T-cell (primary cell): ENCODE data around the gene CGB3. TPM values are rescaled to one million over a fixed set of nuclear protein-coding genes. Genes with fewer than 3 reads are reported as not detected.

ENCODE experiments used
- ATAC-seq, 4 experiments: fragments of 200-7000 bp in 3 of 4; fragments of 150-1000 bp in 1 of 4; cut with Tn5 transposase; replicated peaks in 1 of 4; 1 replicate in 3 of 4; 2 replicates in 1 of 4; pipeline ENCODE4 v1.10.0; 2021; ENCODE audit warnings: moderate library complexity in 3 of 4, mild to moderate bottlenecking in 2 of 4, moderate number of reproducible peaks in 1 of 4
- CTCF ChIA-PET, 2 donors: fragments of 300-600 bp; sonication (Branson Sonifier 250); formaldehyde crosslinking; loops; one replicate each; lab custom pipeline; 2022; ENCODE audit warnings: antibody characterized with exemption in 2 of 2; lab: Charles Lee
- POLR2A ChIA-PET, 2 donors: fragments of 300-600 bp; sonication (Branson Sonifier 250); formaldehyde crosslinking; loops; one replicate each; lab custom pipeline; 2022; ENCODE audit warnings: antibody characterized with exemption in 2 of 2; lab: Charles Lee
- DNase-seq, 35 experiments: peaks; one replicate each; pipeline versions ENCODE4 v3.0.0 to v3.0.0-alpha.2; 2013 to 2023
- H3K27ac ChIP-seq: one replicate; pipeline ENCODE4 v1.5.1; 2013; ENCODE audit warnings: low read length
- H3K27me3 ChIP-seq, 2 experiments: replicated peaks in 1 of 2; 1 replicate in 1 of 2; 2 replicates in 1 of 2; pipeline versions ENCODE4 v1.6.1 to v1.7.0; 2013; ENCODE audit warnings: low read length in 1 of 2, mixed read lengths in 1 of 2; ENCODE audit not compliant: control insufficient read depth in 2 of 2, insufficient read depth in 2 of 2; ENCODE audit errors: extremely low read depth in 1 of 2
- H3K36me3 ChIP-seq, 2 donors: 1 replicate in 1 of 2; 2 replicates in 1 of 2; pipeline versions ENCODE4 v1.6.1 to v1.7.0; 2013; ENCODE audit warnings: low read length in 1 of 2; ENCODE audit not compliant: control insufficient read depth in 2 of 2, insufficient read depth in 1 of 2; ENCODE audit errors: extremely low read depth in 1 of 2
- H3K4me1 ChIP-seq, 2 experiments: 1 replicate in 1 of 2; 2 replicates in 1 of 2; pipeline versions ENCODE4 v1.6.1 to v1.7.0; 2013; ENCODE audit warnings: low read length in 2 of 2, mixed read lengths in 1 of 2; ENCODE audit not compliant: insufficient read depth in 2 of 2, control insufficient read depth in 1 of 2; ENCODE audit errors: extremely low read depth in 1 of 2
- H3K4me3 ChIP-seq, 2 donors: 1 replicate in 1 of 2; 2 replicates in 1 of 2; pipeline versions ENCODE4 v1.5.1 to v1.7.0; 2013; ENCODE audit warnings: mild to moderate bottlenecking in 2 of 2, low read length in 1 of 2, moderate library complexity in 1 of 2; ENCODE audit not compliant: control insufficient read depth in 1 of 2; ENCODE audit errors: extremely low read depth in 1 of 2
- H3K9me3 ChIP-seq: 2 replicates; pipeline ENCODE4 v1.7.0; 2013
- H3K27ac Mint-ChIP-seq, 2 donors: one replicate each; pipeline ENCODE4 v1.8.0; 2020 to 2021; ENCODE audit warnings: mild to moderate bottlenecking in 2 of 2, mixed read lengths in 2 of 2
- H3K27me3 Mint-ChIP-seq, 2 donors: one replicate each; pipeline ENCODE4 v1.8.0; 2021 to 2022; ENCODE audit warnings: mixed read lengths in 2 of 2
- H3K36me3 Mint-ChIP-seq: one replicate; pipeline ENCODE4 v1.8.0; 2021; ENCODE audit warnings: mixed read lengths
- H3K4me1 Mint-ChIP-seq, 3 donors: one replicate each; pipeline ENCODE4 v1.8.0; 2020 to 2022; ENCODE audit warnings: mixed read lengths in 3 of 3, mild to moderate bottlenecking in 1 of 3
- H3K4me3 Mint-ChIP-seq, 3 donors: one replicate each; pipeline ENCODE4 v1.8.0; 2020 to 2022; ENCODE audit warnings: mild to moderate bottlenecking in 3 of 3, mixed read lengths in 3 of 3, moderate library complexity in 3 of 3
- H3K9me3 Mint-ChIP-seq, 3 donors: one replicate each; pipeline ENCODE4 v1.8.0; 2020 to 2022; ENCODE audit warnings: mixed read lengths in 3 of 3
- WGBS: methylation state at CpG from one replicate; pipeline ENCODE4 v1.1.5; 2013; ENCODE audit warnings: missing lambda C conversion rate; ENCODE audit not compliant: insufficient coverage; 5-methylcytosine and 5-hydroxymethylcytosine counted together
- total RNA-seq, 35 experiments: library from RNA in 6 of 35; stranded (reverse) in 6 of 35; fragments of 120-200 nt in 1 of 35; gene quantifications; one replicate each; pipeline versions ENCODE4 v1.2.1 to v1.2.4 and lab custom pipeline; 2013 to 2026

Gene CGB3
- total RNA-seq, 5 donors from 2014 or later (not counting 1 experiment from before 2014, with no cell fraction given), result not detected

- Histone ChIP-seq H3K4me1 (peaks cover 7 to 22% of the 10 kb centered on the region in 2 experiments), H3K9me3 (no peaks in the 10 kb centered on the region), H3K27me3 (peaks cover 0 to 4% of the 10 kb centered on the region in 2 experiments), H3K36me3 (peaks cover 12 to 22% of the 10 kb centered on the region in 2 donors), H3K27ac (no peak overlapping the region), H3K4me3 (no peak overlapping the region)
- H3K4me1 Mint-ChIP-seq, result peaks cover 6 to 13% (median 8%) of the 10 kb centered on the region in 3 donors
- ATAC-seq (no peak), DNase-seq (no peak)
- H3K27ac Mint-ChIP-seq, result no peak overlapping the region
- ChIA-PET CTCF (interaction anchor here in 1 of 2 donors (0.9 kb wide), 1 partner anchor 21 kb away, joined by 3 read pairs; the partner anchor contains the start of genes GYS1 and RUVBL2), POLR2A (no interaction called here)
- H3K9me3 Mint-ChIP-seq, result no peaks in the 10 kb centered on the region
- 97% methylated on average over 30 of the region's 32 CpGs for WGBS
- H3K36me3 Mint-ChIP-seq, result peaks cover 3% of the 10 kb centered on the region
- H3K27me3 Mint-ChIP-seq, result peaks cover 0 to 6% of the 10 kb centered on the region in 2 donors
- no peak overlapping the region for H3K4me3 Mint-ChIP-seq
These were observed 9.8 kb downstream of the CGB3 start for GRCh38 chr19:49014123-49014869.

DNA sequence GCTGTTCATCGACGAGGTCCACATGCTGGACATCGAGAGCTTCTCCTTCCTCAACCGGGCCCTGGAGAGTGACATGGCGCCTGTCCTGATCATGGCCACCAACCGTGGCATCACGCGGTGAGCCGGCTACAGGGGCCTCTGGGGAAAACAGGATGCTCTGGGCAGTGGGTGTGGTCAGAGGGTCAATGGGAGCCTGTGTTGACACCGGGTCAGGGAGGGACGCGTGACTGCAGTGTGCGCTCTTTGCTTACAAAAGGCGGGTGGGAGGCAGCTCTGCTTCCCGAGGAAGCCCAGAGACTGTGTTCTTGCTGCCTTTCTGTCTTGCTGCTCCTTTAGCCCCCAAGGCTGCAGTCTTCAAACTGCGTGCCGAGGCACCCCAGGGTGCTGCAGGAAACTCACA is 12.9 kb downstream of the CGB3 start:
- Mint-ChIP-seq H3K27ac (no peak overlapping the region), H3K9me3 (no peaks in the 10 kb centered on the region), H3K4me1 (no peaks in the 10 kb centered on the region), H3K4me3 (no peak overlapping the region), H3K27me3 (no peaks in the 10 kb centered on the region), H3K36me3 (peaks cover 8% of the 10 kb centered on the region)
- WGBS, result 91% methylated on average over 12 of the region's 17 CpGs
- no peak for ATAC-seq
- Histone ChIP-seq H3K27ac (no peak overlapping the region), H3K36me3 (peaks cover 25 to 27% of the 10 kb centered on the region in 2 donors), H3K27me3 (no peaks in the 10 kb centered on the region), H3K9me3 (no peaks in the 10 kb centered on the region), H3K4me1 (no peaks in the 10 kb centered on the region), H3K4me3 (no peak overlapping the region)
- CTCF ChIA-PET, result no interaction called here
- POLR2A ChIA-PET, result no interaction called here
- DNase-seq, result no peak

DNA sequence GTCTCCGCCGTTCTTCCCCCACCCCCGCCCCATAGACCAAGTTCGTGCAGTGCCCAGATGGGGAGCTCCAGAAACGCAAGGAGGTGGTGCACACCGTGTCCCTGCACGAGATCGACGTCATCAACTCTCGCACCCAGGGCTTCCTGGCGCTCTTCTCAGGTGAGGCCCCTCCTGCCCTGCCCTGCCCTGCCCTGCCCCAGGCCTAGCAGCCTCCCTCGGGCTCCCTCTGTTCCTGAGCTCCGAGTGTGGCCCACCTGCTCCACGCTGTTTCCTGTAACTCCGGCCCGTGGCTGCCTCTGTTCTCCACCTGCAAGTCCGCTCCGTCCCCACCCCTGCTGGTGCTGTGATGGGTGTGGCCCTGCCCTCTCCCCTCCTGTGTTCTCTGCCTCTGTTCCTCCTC is 13.7 kb downstream of the CGB3 start:
- Mint-ChIP-seq H3K4me1 (no peaks in the 10 kb centered on the region), H3K9me3 (no peaks in the 10 kb centered on the region), H3K4me3 (no peak overlapping the region), H3K27me3 (no peaks in the 10 kb centered on the region), H3K36me3 (peaks cover 9% of the 10 kb centered on the region), H3K27ac (no peak overlapping the region)
- 94% methylated on average over 13 of the region's 18 CpGs for WGBS
- POLR2A ChIA-PET, result no interaction called here
- no peak overlapping the region for H3K27ac ChIP-seq
- H3K27me3 ChIP-seq, result no peaks in the 10 kb centered on the region
- ATAC-seq (no peak), DNase-seq (no peak)
- H3K4me1 ChIP-seq, result no peaks in the 10 kb centered on the region
- CTCF ChIA-PET, result interaction anchor here in 1 of 2 donors (0.6 to 1.0 kb wide), 2 partner anchors 17 to 132 kb away, joined by 3 to 7 read pairs; partner anchors contain the start of genes GYS1 and RUVBL2
- H3K4me3 ChIP-seq, result no peak overlapping the region
- peaks cover 26 to 30% of the 10 kb centered on the region in 2 donors for H3K36me3 ChIP-seq
- H3K9me3 ChIP-seq, result no peaks in the 10 kb centered on the region

DNA sequence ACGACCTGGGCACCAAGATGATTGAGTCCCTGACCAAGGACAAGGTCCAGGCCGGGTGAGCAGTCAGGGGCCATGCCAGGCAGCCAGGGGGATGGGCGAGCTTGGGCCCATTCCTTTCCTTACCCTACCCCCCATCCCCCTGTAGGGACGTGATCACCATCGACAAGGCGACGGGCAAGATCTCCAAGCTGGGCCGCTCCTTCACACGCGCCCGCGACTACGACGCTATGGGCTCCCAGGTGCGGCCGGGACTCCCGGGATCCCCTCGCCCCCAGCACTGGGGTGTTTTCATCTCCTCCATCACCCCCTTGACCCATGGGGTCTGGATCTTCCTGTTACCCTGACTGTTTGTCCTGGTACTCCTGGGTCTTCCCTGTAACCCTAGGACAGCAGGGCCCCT is 14.3 kb downstream of the CGB3 start:
- DNase-seq (no peak), ATAC-seq (peak in 1 of 4 experiments; percentile 11)
- no peaks in the 10 kb centered on the region for H3K27me3 ChIP-seq
- H3K27me3 Mint-ChIP-seq, result no peaks in the 10 kb centered on the region
- no peak overlapping the region for H3K27ac ChIP-seq
- H3K36me3 ChIP-seq, result peaks cover 23 to 36% of the 10 kb centered on the region in 2 donors
- no peaks in the 10 kb centered on the region for H3K4me1 ChIP-seq
- no peak overlapping the region for H3K4me3 Mint-ChIP-seq
- WGBS, result 96% methylated on average over 18 of the region's 18 CpGs
- POLR2A ChIA-PET, result no interaction called here
- H3K9me3 ChIP-seq, result no peaks in the 10 kb centered on the region
- H3K4me3 ChIP-seq, result no peak overlapping the region
- CTCF ChIA-PET, result interaction anchor here in 1 of 2 donors (1.0 kb wide), 1 partner anchor 16 kb away, joined by 3 read pairs; the partner anchor contains the start of genes GYS1 and RUVBL2
- H3K9me3 Mint-ChIP-seq, result no peaks in the 10 kb centered on the region
- H3K27ac Mint-ChIP-seq, result no peak overlapping the region
- no peaks in the 10 kb centered on the region for H3K4me1 Mint-ChIP-seq
- peaks cover 15% of the 10 kb centered on the region for H3K36me3 Mint-ChIP-seq

DNA sequence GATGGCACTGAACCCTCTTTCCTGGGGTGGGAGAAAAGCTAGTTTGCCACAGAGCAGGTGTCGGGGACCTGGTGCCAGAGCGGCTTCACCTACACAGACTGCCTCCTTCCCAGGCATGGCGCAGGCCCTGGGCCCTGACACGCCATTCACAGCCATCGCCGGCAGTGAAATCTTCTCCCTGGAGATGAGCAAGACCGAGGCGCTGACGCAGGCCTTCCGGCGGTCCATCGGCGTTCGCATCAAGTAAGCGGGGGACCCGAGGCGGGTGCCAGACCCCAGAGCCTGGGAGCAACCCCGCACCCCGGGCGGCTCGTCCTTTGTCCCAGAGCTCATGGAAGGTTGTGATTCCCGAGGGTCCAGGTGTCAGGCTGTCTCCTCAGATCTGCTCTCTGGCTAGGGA is 17.2 kb downstream of the CGB3 start:
- Histone ChIP-seq H3K36me3 (peaks cover 25 to 48% of the 10 kb centered on the region in 2 donors), H3K9me3 (no peaks in the 10 kb centered on the region), H3K27me3 (no peaks in the 10 kb centered on the region), H3K27ac (no peak overlapping the region), H3K4me1 (no peaks in the 10 kb centered on the region), H3K4me3 (no peak overlapping the region)
- peaks cover 20% of the 10 kb centered on the region for H3K36me3 Mint-ChIP-seq
- H3K27ac Mint-ChIP-seq, result no peak overlapping the region
- H3K4me3 Mint-ChIP-seq, result no peak overlapping the region
- POLR2A ChIA-PET, result no interaction called here
- H3K4me1 Mint-ChIP-seq, result no peaks in the 10 kb centered on the region
- H3K9me3 Mint-ChIP-seq, result no peaks in the 10 kb centered on the region
- 97% methylated on average over 22 of the region's 22 CpGs for WGBS
- ATAC-seq, result no peak
- H3K27me3 Mint-ChIP-seq, result no peaks in the 10 kb centered on the region
- no peak for DNase-seq
- CTCF ChIA-PET, result no interaction called here

DNA sequence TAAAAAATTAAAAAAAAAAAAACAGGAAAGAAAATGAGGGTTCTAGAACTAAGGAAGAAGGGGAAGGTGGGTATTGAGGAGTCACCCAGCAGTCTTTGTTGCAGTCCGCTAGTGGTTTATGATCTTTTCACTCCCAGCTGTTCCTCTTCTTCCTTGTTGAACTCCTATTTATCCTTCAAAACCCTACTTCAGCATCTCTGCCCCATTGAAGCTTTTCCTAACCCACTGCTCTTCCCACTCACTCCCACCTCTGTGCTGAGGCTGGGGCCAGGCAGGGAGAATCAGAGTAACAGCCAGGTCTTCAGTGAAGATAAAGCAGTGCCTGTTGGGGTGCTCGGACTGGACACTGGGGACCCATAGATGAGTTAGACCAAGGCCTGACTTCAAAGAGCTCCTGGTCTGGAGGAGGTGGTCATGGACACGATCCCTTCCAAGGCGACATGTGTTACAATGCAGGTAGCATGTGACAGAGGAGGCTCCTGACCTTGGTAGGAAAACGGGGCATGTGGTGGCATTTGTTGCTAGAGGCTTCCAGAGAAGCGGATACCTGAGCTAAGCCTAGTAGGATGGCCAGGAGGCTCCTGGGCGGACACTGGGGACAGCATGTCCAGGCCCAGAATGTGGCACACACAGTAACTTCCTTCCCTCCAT is 19.0 kb downstream of the CGB3 start:
- Mint-ChIP-seq H3K27ac (no peak overlapping the region), H3K4me3 (no peak overlapping the region), H3K4me1 (peaks cover 0 to under 1% (median under 1%) of the 10 kb centered on the region in 3 donors), H3K27me3 (no peaks in the 10 kb centered on the region), H3K36me3 (peaks cover 17% of the 10 kb centered on the region), H3K9me3 (no peaks in the 10 kb centered on the region)
- Histone ChIP-seq H3K27ac (no peak overlapping the region), H3K9me3 (no peaks in the 10 kb centered on the region), H3K4me3 (no peak overlapping the region), H3K36me3 (peaks cover 13 to 44% of the 10 kb centered on the region in 2 donors), H3K4me1 (no peaks in the 10 kb centered on the region), H3K27me3 (no peaks in the 10 kb centered on the region)
- POLR2A ChIA-PET, result interaction anchor here in 1 of 2 donors (0.6 kb wide), 1 partner anchor 99 kb away, joined by 5 read pairs; no protein-coding TSS in a partner anchor
- no peak for DNase-seq
- WGBS, result 98% methylated on average over 3 of the region's 7 CpGs
- ATAC-seq, result no peak
- CTCF ChIA-PET, result no interaction called here
